Esophagus mucosa (tissue), 1 donor: ENCODE results near the gene IDUA. TPM values are rescaled to one million over a fixed set of nuclear protein-coding genes. Genes with fewer than 3 reads are reported as not detected.
"Not testable (repeated sequence)": the region's sequence is repeated elsewhere in the genome, so short reads cannot be mapped to it uniquely, and the experiment has no call there.

Experiments used
- ATAC-seq: fragments of 200-7000 bp; cut with Tn5 transposase; one replicate; pipeline ENCODE4 v1.9.1; 2020
- total RNA-seq: library from RNA; stranded (reverse); gene quantifications from one replicate; pipeline ENCODE4 v1.2.4, GENCODE V29; 2023
- donor health status: DM: yes; HTN: yes; CAD: no.

IDUA gene
- total RNA-seq, 1 donor from 2014 or later: 8.8 TPM

GRCh38 chr4:987624-988513, 1.0 kb downstream of the IDUA start:
- peak; percentile 50 for ATAC-seq

GRCh38 chr4:988726-989721, 2.2 kb downstream of the IDUA start:
- no peak for ATAC-seq

- ATAC-seq: no peak
These were observed 3.1 kb downstream of the IDUA start for GRCh38 chr4:989722-990471.

GRCh38 chr4:990746-991367, 4.0 kb downstream of the IDUA start:
- ATAC-seq: no peak

GRCh38 chr4:991451-992296, 4.8 kb downstream of the IDUA start:
- no peak for ATAC-seq

GRCh38 chr4:992297-993110, 5.7 kb downstream of the IDUA start:
- peak; percentile 57 for ATAC-seq

GRCh38 chr4:993111-994029, 6.5 kb downstream of the IDUA start, which contains the start of gene SLC26A1:
SLC26A1 (minus strand) TSS chr4:993404; CDS start chr4:991703, 1,701 bp downstream.
- no peak for ATAC-seq

GRCh38 chr4:995311-996026, 8.6 kb downstream of the IDUA start:
- ATAC-seq: no peak

- ATAC-seq: no peak
These were observed 9.5 kb downstream of the IDUA start for GRCh38 chr4:996030-996996.

GRCh38 chr4:996997-997374, 10.1 kb downstream of the IDUA start:
- ATAC-seq: no peak

- ATAC-seq: no peak
These were observed 10.7 kb downstream of the IDUA start for GRCh38 chr4:997375-998071.

- no peak for ATAC-seq
These were observed 11.3 kb downstream of the IDUA start for GRCh38 chr4:998096-998691.

GRCh38 chr4:999240-999863, 12.5 kb downstream of the IDUA start:
- ATAC-seq: not testable (repeated sequence)

- ATAC-seq: no peak
These were observed 13.1 kb downstream of the IDUA start for GRCh38 chr4:999882-1000425.

GRCh38 chr4:1000686-1001260, 13.9 kb downstream of the IDUA start:
- ATAC-seq: no peak
